HL-60 (cell line): ENCODE measurements around the gene HSD11B2.

Experiments used
- REST ChIP-seq: IDR thresholded peaks from 2 replicates; pipeline ENCODE4 v1.6.1; 2012; ENCODE audit warnings: low read depth; ENCODE audit not compliant: insufficient replicate concordance
- TF ChIP-seq, protein P1 (sequence below): IDR thresholded peaks from one replicate; pipeline ENCODE4 v1.5.1; 2011; ENCODE audit warnings: low read length, control low read depth, inconsistent platforms; ENCODE audit not compliant: insufficient read depth

DNA sequence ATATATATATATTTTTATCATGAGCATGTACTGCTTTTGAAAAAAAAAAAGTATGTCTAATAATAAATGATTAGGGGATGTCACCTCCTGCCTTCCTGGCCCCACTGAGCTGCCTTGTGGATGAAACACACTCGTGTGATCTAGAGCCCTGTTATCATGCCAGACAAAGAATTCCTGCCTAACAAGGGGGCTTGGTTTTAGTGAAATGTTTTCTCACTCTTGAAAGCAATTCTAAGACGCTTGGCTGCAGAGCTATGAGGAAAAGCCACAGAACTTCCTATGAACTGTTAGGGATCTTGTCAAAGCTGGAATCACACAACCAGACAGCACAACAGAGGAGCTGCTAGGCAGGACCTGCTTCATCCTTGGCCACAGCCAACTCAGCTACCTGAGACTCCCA is 18.6 kb upstream of the HSD11B2 start:
- TF ChIP-seq REST: no peak
- TF ChIP-seq, protein P1, sequence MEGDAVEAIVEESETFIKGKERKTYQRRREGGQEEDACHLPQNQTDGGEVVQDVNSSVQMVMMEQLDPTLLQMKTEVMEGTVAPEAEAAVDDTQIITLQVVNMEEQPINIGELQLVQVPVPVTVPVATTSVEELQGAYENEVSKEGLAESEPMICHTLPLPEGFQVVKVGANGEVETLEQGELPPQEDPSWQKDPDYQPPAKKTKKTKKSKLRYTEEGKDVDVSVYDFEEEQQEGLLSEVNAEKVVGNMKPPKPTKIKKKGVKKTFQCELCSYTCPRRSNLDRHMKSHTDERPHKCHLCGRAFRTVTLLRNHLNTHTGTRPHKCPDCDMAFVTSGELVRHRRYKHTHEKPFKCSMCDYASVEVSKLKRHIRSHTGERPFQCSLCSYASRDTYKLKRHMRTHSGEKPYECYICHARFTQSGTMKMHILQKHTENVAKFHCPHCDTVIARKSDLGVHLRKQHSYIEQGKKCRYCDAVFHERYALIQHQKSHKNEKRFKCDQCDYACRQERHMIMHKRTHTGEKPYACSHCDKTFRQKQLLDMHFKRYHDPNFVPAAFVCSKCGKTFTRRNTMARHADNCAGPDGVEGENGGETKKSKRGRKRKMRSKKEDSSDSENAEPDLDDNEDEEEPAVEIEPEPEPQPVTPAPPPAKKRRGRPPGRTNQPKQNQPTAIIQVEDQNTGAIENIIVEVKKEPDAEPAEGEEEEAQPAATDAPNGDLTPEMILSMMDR: no peak
